Cerebellar cortex (tissue), 1 donor: ENCODE results near the gene SERPINB5.

ENCODE experiments used
- DNase-seq: peaks from one replicate; pipeline ENCODE4 v3.0.0-alpha.2; 2015; ENCODE audit warnings: low spot score

Gene SERPINB5

GRCh38 chr18:63528863-63529492 is 52.2 kb downstream of the SERPINB5 start:
- no peak for DNase-seq

DNA sequence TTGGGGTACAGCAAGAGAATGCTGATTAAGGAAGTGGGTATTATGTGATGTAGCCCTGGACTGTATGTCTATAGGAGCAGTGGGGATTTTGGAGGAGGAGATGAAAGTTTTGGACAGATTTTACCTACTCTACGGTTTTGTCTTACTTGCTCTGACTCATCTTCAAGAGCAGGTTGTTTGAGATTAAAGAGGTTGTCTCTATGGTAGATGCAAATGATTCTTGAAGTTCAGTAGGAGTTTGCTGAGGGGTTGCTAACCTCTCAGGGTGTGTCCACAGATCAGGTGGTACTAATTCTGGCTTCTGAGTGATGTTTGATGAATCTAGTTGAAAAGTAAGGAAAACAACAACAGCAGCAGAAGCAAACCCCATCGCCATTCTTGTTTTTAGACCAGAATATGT is 55.7 kb downstream of the SERPINB5 start:
- DNase-seq = no peak

DNA sequence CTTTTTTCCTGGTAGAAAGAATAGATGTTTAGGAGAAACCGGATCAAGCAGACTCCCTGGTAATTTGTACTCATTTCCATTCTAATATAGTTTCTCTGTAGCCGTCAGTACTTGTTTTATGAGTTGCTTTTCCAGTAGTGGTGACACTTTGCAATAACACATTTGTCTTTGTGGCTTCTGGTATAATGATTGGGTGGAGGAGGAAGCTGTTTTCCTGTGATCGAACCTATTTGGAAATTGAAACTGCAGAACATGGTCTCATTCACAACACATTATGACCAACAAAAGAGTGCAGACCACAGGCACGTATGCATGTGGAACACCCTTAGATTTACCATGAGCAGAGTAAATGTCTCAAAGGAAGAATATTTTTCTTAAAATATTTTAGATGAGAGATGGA is 57.9 kb downstream of the SERPINB5 start:
- DNase-seq = no peak

DNA sequence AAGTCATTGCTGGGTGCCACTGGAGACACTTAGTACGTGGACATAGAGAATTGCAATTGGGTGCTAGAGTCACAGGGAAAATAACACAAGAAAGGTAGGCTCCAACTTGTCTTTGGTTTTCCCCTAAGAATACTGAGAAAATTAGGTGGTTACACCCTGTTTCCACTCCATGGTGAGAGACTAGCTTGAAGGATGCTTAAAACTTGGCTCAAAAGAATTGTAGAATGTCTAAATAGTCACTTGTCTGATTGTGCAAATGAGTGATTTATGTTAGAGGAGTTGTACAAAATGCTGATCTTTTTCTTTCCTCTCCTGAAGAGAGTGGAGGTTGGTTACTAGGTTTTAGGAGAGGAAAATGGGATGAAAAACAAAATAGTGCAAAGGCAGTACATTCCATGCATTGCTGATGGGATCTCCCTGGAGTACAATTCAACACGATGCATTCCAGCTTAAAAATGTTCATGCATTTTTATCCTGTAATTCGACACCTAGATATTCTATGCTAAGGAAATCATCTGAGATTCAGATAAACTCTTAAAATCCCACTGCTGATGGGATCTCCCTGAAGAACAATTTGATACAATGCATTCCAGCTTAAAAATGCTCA is 63.2 kb downstream of the SERPINB5 start:
- no peak for DNase-seq

- DNase-seq = no peak
Observed at GRCh38 chr18:63542069-63542468, 65.3 kb downstream of the SERPINB5 start, which contains the start of gene SERPINB12. Gene SERPINB12, plus strand, starts transcription at chr18:63542369. Its CDS starts 13,791 bp downstream, at chr18:63556160.

DNA sequence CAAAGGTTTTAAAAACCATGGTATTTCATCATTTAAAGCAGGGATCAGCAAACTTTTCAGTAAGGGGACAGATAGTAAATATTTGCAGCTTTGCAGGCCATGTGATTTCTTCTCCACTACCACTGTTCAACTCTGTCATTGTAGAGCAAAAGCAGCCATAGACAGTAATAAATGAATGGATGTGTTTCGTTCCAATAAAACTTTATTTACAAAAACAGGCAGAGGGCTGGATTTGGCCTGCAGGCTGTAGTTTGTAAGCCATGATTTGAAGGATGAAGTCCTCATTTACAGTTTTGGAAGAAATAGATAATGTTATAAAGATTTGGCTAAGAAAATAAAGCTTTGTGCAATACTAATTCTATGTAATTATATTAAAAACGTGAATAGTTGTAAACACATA is 67.3 kb downstream of the SERPINB5 start:
- DNase-seq = no peak

DNA sequence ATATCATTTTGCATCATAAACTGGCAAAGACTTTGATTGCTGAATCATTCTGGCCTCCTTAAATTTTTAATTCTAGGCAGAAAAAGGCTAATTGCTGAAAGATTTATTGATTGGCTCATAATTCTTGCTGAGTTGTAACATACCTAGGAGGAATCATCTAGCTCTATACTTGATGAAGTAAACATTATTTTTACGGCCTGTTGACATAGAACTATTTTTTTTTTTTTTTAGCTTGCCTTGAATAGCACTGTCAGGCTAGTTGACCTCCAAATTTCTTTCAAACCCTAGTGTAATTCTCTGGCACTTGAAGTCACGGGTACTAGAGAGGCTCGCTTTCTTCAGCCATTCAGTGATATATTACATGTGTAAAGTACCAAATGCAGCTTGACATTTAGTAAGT is 68.2 kb downstream of the SERPINB5 start:
- DNase-seq = no peak

DNA sequence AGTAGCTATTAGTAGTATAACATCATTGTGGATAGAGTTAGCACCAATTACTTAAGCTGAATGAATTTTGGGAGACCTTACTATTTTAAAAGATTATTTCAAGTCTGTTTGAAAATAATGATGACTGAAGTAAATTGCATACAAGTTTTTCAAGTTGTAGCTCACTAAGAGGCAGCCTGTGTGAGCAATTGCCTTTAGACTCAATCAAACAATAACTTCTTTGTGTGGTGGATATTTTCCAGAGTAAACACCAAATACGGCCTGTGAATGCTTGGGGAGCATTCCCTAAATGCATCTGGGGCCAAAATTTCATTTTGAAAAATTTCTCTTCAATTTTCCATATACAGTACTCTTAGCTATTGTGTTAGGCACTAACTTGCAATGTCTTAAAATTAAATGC is 73.3 kb downstream of the SERPINB5 start:
- DNase-seq = no peak

GRCh38 chr18:63551769-63552168 is 75.0 kb downstream of the SERPINB5 start:
- no peak for DNase-seq

GRCh38 chr18:63552581-63552980 is 75.8 kb downstream of the SERPINB5 start:
- no peak for DNase-seq

GRCh38 chr18:63553081-63553480 is 76.3 kb downstream of the SERPINB5 start:
- DNase-seq = no peak
